HL-60 (cell line): ENCODE data around the gene SLPI.

ENCODE experiments used
- DNase-seq, 2 experiments: peaks; one replicate each; pipeline ENCODE4 v3.0.0-alpha.2; 2010 to 2020; ENCODE audit warnings: low read depth in 1 of 2, low spot score in 1 of 2
- H3K27ac ChIP-seq: fragments of 250-450 bp; sonication (Bioruptor Pico); replicated peaks from 2 replicates; pipeline ENCODE4 v1.5.1; 2020; ENCODE audit warnings: mild to moderate bottlenecking, moderate library complexity
- H3K27me3 ChIP-seq: fragments of 250-450 bp; sonication (Bioruptor Pico); 2 replicates; pipeline ENCODE4 v1.5.1; 2021; ENCODE audit warnings: mild to moderate bottlenecking, moderate library complexity; ENCODE audit not compliant: insufficient read depth, poor library complexity, severe bottlenecking
- H3K4me3 ChIP-seq: replicated peaks from 2 replicates; pipeline ENCODE4 v1.5.1; 2011; ENCODE audit warnings: mild to moderate bottlenecking, control low read depth, low read length; ENCODE audit not compliant: insufficient read depth
- CTCF ChIP-seq: IDR thresholded peaks from one replicate; pipeline ENCODE4 v1.5.1; 2011; ENCODE audit warnings: low read length, control low read depth, inconsistent platforms; ENCODE audit not compliant: insufficient read depth
- GABPA ChIP-seq: IDR thresholded peaks from 2 replicates; pipeline ENCODE4 v1.6.1; 2012; ENCODE audit warnings: low read depth
- POLR2AphosphoS5 ChIP-seq: IDR thresholded peaks from 2 replicates; pipeline ENCODE4 v1.6.1; 2012; ENCODE audit warnings: low read depth
- REST ChIP-seq: IDR thresholded peaks from 2 replicates; pipeline ENCODE4 v1.6.1; 2012; ENCODE audit warnings: low read depth; ENCODE audit not compliant: insufficient replicate concordance
- SPI1 ChIP-seq: IDR thresholded peaks from 2 replicates; pipeline ENCODE4 v1.6.1; 2012; ENCODE audit warnings: low read depth, mild to moderate bottlenecking, borderline replicate concordance

SLPI gene

GRCh38 chr20:45226287-45226686 is 28.1 kb downstream of the SLPI start:
- no peak for DNase-seq
- Histone ChIP-seq H3K27me3 (peaks cover 5% of the 10 kb centered on the region), H3K27ac (no peak overlapping the region), H3K4me3 (no peak overlapping the region)
- no peak for TF ChIP-seq GABPA
- no peak for TF ChIP-seq SPI1
- TF ChIP-seq POLR2AphosphoS5, result no peak
- no peak for TF ChIP-seq REST
- TF ChIP-seq CTCF, result no peak

- no peak for TF ChIP-seq REST
- TF ChIP-seq CTCF, result no peak
- TF ChIP-seq POLR2AphosphoS5, result no peak
- TF ChIP-seq SPI1, result no peak
- TF ChIP-seq GABPA, result no peak
- no peak for DNase-seq
- no peak overlapping the region for H3K4me3 ChIP-seq
- no peak overlapping the region for H3K27ac ChIP-seq
- H3K27me3 ChIP-seq, result peaks cover 5% of the 10 kb centered on the region
Measured at GRCh38 chr20:45223136-45223535, 31.2 kb downstream of the SLPI start.

- DNase-seq, result no peak
- TF ChIP-seq REST (no peak), GABPA (no peak), POLR2AphosphoS5 (no peak), SPI1 (no peak), CTCF (no peak)
- no peak within 1 kb of the TSS for H3K4me3 ChIP-seq
- no peak within 1 kb of the TSS for H3K27ac ChIP-seq
- peaks cover 5% of the 10 kb centered on the region for H3K27me3 ChIP-seq
Measured at GRCh38 chr20:45221076-45221475, 33.3 kb downstream of the SLPI start, which contains the start of gene SEMG2. Gene SEMG2, plus strand, starts transcription at chr20:45221373. Its CDS starts 17 bp downstream, at chr20:45221390.
